GM12874 (cell line): ENCODE results near the gene GAD1.

Source experiments
- CTCF ChIP-seq: IDR thresholded peaks from 2 replicates; pipeline ENCODE4 v1.5.1; 2011; ENCODE audit warnings: low read depth, mild to moderate bottlenecking, control low read depth, low read length, moderate library complexity; ENCODE audit not compliant: insufficient read depth

The GAD1 gene

GRCh38 chr2:170819680-170820664 lies 3.3 kb downstream of the GAD1 start:
- TF ChIP-seq CTCF, result no peak

GRCh38 chr2:170820757-170821530 lies 4.3 kb downstream of the GAD1 start:
- no peak for TF ChIP-seq CTCF

DNA sequence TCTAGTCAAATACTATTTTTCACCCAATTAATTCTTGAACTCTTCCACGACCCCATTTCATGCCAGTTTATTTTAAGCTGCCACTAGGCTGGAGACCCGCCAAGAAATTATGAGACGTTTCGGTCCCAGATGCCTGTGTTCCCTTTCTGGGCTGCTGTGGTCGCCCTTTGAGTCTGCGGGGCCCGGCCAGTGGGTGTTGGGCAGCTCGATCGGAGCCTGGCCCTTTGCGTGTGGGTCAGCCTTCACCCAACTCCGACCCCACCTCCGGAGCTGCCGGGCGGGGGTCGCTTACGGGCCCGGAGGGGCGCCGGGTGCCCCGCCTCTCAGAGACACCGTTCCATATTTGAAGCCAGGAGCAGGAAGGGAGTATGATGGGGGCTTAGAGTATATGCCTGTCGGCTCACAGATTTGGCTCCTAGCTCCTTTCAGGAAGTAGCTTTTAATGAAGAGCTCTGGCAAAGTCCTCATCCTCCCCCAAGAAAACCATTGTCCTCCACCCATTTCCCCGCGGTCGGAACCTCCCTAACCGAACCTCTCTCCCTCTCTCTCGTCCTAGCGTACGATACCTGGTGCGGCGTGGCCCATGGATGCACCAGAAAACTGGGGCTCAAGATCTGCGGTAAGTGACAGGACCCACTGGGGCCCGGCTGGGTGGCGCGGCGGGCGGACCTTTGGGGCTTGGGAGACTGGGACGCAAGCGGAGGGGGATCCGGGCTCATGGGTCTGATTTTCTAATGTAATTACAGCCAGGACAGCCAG lies 5.0 kb downstream of the GAD1 start:
- no peak for TF ChIP-seq CTCF

DNA sequence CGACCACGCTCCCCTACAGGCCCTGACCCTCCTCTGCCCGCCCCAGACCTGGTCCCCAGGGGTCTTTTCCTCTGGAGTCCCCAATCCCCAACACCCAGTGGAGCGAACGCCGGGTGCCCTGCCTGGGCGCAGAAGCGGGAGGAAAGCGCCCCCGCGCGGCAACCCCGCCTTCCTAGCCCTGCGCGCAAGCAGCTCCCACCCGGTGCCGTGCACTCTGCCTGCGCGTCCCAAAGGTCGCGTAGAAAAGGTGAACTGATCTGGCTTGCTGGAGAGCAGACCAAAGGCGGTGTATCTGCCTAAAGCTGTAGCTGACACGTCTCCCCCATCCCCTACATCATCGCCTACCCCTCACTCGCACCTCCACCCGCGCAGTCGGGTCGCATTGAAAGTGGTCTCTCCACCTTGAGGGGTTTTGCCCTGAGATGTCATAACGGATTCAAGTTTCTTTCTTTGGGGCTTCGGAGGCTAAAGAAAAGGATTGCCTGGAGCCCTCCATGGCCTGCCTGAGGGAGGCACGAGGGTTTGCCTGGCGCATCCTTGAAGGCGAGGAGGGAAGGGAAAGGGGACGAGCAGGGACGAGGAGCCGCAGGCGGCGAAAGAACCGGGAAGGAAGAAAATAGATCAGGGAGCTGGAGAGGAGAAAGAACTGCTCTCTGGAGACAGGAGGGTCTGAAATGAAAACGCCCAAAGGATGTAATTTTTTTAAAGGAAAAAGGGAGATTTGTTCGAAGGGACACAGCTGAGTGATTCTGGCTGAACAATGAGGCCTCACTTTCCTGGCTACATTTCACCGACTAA lies 5.8 kb downstream of the GAD1 start:
- peak; percentile 50 for TF ChIP-seq CTCF

DNA sequence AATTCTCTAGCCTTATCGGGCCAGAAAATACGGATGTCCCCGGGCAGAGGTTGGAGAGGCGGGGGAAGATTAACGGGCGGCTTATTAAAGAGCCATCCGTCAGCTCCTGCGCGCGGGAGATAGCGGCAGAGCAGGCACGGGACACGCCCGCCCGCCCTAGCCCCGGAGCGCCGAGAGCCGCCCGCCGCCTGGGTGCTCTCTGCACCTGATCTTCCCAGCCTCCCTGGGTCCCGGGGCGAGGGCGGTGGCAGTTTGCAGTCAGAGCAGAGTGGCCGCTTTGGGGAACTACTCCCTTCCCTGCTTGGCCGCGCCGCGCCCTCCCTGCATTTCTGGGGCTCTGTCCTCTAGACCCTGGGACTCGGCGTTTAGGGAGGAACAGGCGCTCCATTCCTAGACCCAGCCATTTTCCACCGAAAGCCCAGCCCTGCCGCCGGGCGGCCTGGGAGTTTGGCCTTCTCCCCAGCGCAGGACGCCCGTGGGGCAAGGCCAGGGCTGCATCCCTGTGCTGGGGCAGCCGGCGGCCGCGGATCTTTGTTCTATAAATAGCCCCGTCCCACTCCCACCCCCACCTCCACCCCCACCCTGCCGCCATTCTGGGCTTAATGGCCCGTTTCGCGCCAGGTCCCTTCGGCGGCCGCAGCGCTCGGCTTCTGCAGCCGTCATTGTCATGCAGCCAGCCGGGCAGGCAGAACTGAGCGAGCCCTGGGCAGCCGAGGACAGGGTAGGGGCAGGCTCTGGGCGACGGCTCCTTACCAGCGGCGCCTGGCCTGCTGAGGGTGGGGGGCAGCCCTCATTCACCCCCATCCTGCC lies 6.6 kb downstream of the GAD1 start:
- no peak for TF ChIP-seq CTCF

- TF ChIP-seq CTCF, result no peak
Measured at GRCh38 chr2:170823898-170824215, 7.2 kb downstream of the GAD1 start.
